Activated CD4-positive, alpha-beta T cell treated with anti-CD3 and anti-CD28 coated beads, Interleukin-2, amount 10 ng/mL, durations not matched to agents 24 days and 14 days (primary cell): Measurements from ENCODE around the gene NME7. TPM values are rescaled to one million over a fixed set of nuclear protein-coding genes. Genes with fewer than 3 reads are reported as not detected.

Source experiments
- DNase-seq: peaks from one replicate; pipeline ENCODE4 v3.0.0; 2022
- H3K27ac Mint-ChIP-seq: one replicate; pipeline ENCODE4 v1.8.0; 2022; ENCODE audit warnings: mild to moderate bottlenecking, mixed read lengths
- H3K27me3 Mint-ChIP-seq: one replicate; pipeline ENCODE4 v1.8.0; 2022; ENCODE audit warnings: mixed read lengths
- H3K36me3 Mint-ChIP-seq: one replicate; pipeline ENCODE4 v1.8.0; 2022; ENCODE audit warnings: low read depth, mild to moderate bottlenecking, mixed read lengths
- H3K4me1 Mint-ChIP-seq: one replicate; pipeline ENCODE4 v1.8.0; 2021; ENCODE audit warnings: mixed read lengths
- H3K4me3 Mint-ChIP-seq: one replicate; pipeline ENCODE4 v1.8.0; 2022; ENCODE audit warnings: mild to moderate bottlenecking, moderate library complexity, mixed read lengths
- H3K9me3 Mint-ChIP-seq: one replicate; pipeline ENCODE4 v1.8.0; 2021; ENCODE audit warnings: mixed read lengths
- intact Hi-C: fragments of 100-400 bp; cut with micrococcal nuclease; formaldehyde crosslinking; loops from one replicate; pipeline ENCODE4 v1.15.1; 2023
- total RNA-seq: library from RNA; stranded (reverse); gene quantifications from 2 replicates; pipeline ENCODE4 v1.2.3, GENCODE V29; 2022

Gene NME7
- total RNA-seq, 1 donor from 2014 or later, result 10.6 TPM

GRCh38 chr1:169266133-169266532 is 101.5 kb downstream of the NME7 start:
- H3K36me3 Mint-ChIP-seq, result peaks cover 2% of the 10 kb centered on the region
- H3K27me3 Mint-ChIP-seq, result no peaks in the 10 kb centered on the region
- no peak overlapping the region for H3K4me3 Mint-ChIP-seq
- H3K9me3 Mint-ChIP-seq, result peaks cover 18% of the 10 kb centered on the region
- intact Hi-C loops, result no loop called here
- peaks cover 1% of the 10 kb centered on the region for H3K4me1 Mint-ChIP-seq
- DNase-seq, result no peak
- H3K27ac Mint-ChIP-seq, result no peak overlapping the region

- Mint-ChIP-seq H3K27ac (no peak overlapping the region), H3K27me3 (no peaks in the 10 kb centered on the region), H3K4me3 (no peak overlapping the region), H3K36me3 (peaks cover 5% of the 10 kb centered on the region), H3K9me3 (peaks cover 22% of the 10 kb centered on the region), H3K4me1 (no peaks in the 10 kb centered on the region)
- intact Hi-C loops, result no loop called here
- no peak for DNase-seq
Measured at GRCh38 chr1:169263059-169263458, 104.5 kb downstream of the NME7 start.

GRCh38 chr1:169261884-169262283 is 105.7 kb downstream of the NME7 start:
- Mint-ChIP-seq H3K27me3 (no peaks in the 10 kb centered on the region), H3K4me1 (no peaks in the 10 kb centered on the region), H3K36me3 (peaks cover 10% of the 10 kb centered on the region), H3K4me3 (no peak overlapping the region), H3K9me3 (peaks cover 22% of the 10 kb centered on the region), H3K27ac (no peak overlapping the region)
- intact Hi-C loops, result no loop called here
- no peak for DNase-seq

GRCh38 chr1:169260478-169261151 is 107.0 kb downstream of the NME7 start:
- Mint-ChIP-seq H3K27me3 (no peaks in the 10 kb centered on the region), H3K36me3 (peaks cover 10% of the 10 kb centered on the region), H3K27ac (no peak overlapping the region), H3K4me1 (no peaks in the 10 kb centered on the region), H3K4me3 (no peak overlapping the region), H3K9me3 (peaks cover 19% of the 10 kb centered on the region)
- no peak for DNase-seq
- intact Hi-C loops, result no loop called here

- no peak for DNase-seq
- intact Hi-C loops, result no loop called here
- peaks cover 12% of the 10 kb centered on the region for H3K9me3 Mint-ChIP-seq
- H3K27me3 Mint-ChIP-seq, result no peaks in the 10 kb centered on the region
- H3K4me3 Mint-ChIP-seq, result no peak overlapping the region
- peaks cover 10% of the 10 kb centered on the region for H3K36me3 Mint-ChIP-seq
- no peaks in the 10 kb centered on the region for H3K4me1 Mint-ChIP-seq
- H3K27ac Mint-ChIP-seq, result no peak overlapping the region
Measured at GRCh38 chr1:169259816-169260215, 107.8 kb downstream of the NME7 start.

GRCh38 chr1:169250795-169251194 is 116.8 kb downstream of the NME7 start:
- Mint-ChIP-seq H3K9me3 (no peaks in the 10 kb centered on the region), H3K4me1 (no peaks in the 10 kb centered on the region), H3K27me3 (no peaks in the 10 kb centered on the region), H3K36me3 (no peaks in the 10 kb centered on the region), H3K27ac (no peak overlapping the region), H3K4me3 (no peak overlapping the region)
- DNase-seq, result no peak
- intact Hi-C loops, result no loop called here

- no peaks in the 10 kb centered on the region for H3K9me3 Mint-ChIP-seq
Measured at GRCh38 chr1:169250022-169250421, 117.6 kb downstream of the NME7 start.

GRCh38 chr1:169249611-169250010 is 118.0 kb downstream of the NME7 start:
- Mint-ChIP-seq H3K9me3 (no peaks in the 10 kb centered on the region), H3K27me3 (no peaks in the 10 kb centered on the region), H3K36me3 (no peaks in the 10 kb centered on the region), H3K27ac (no peak overlapping the region), H3K4me3 (no peak overlapping the region), H3K4me1 (no peaks in the 10 kb centered on the region)
- intact Hi-C loops, result no loop called here
- DNase-seq, result no peak

More at GRCh38 chr1:169250022-169250421, 117.6 kb downstream of the NME7 start:
- Mint-ChIP-seq H3K4me1 (no peaks in the 10 kb centered on the region), H3K27me3 (no peaks in the 10 kb centered on the region), H3K27ac (no peak overlapping the region), H3K4me3 (no peak overlapping the region), H3K36me3 (no peaks in the 10 kb centered on the region)
- no peak for DNase-seq
- intact Hi-C loops, result no loop called here

- no peaks in the 10 kb centered on the region for H3K27me3 Mint-ChIP-seq
Measured at GRCh38 chr1:169245706-169246105, 121.9 kb downstream of the NME7 start.

GRCh38 chr1:169240449-169241232 is 127.0 kb downstream of the NME7 start:
- no peaks in the 10 kb centered on the region for H3K4me1 Mint-ChIP-seq
- no peaks in the 10 kb centered on the region for H3K36me3 Mint-ChIP-seq
- H3K4me3 Mint-ChIP-seq, result no peak overlapping the region
- H3K27me3 Mint-ChIP-seq, result no peaks in the 10 kb centered on the region
- no peak overlapping the region for H3K27ac Mint-ChIP-seq
- intact Hi-C loops, result no loop called here
- H3K9me3 Mint-ChIP-seq, result no peaks in the 10 kb centered on the region
- DNase-seq, result no peak

More at GRCh38 chr1:169245706-169246105, 121.9 kb downstream of the NME7 start:
- DNase-seq, result no peak
- Mint-ChIP-seq H3K4me1 (no peaks in the 10 kb centered on the region), H3K36me3 (no peaks in the 10 kb centered on the region), H3K9me3 (no peaks in the 10 kb centered on the region), H3K4me3 (no peak overlapping the region), H3K27ac (no peak overlapping the region)
- intact Hi-C loops, result no loop called here

- no peaks in the 10 kb centered on the region for H3K36me3 Mint-ChIP-seq
- H3K4me1 Mint-ChIP-seq, result no peaks in the 10 kb centered on the region
- intact Hi-C loops, result no loop called here
- H3K9me3 Mint-ChIP-seq, result no peaks in the 10 kb centered on the region
- DNase-seq, result no peak
- H3K27me3 Mint-ChIP-seq, result no peaks in the 10 kb centered on the region
- H3K4me3 Mint-ChIP-seq, result no peak overlapping the region
- no peak overlapping the region for H3K27ac Mint-ChIP-seq
Measured at GRCh38 chr1:169236880-169237279, 130.7 kb downstream of the NME7 start.

- intact Hi-C loops, result no loop called here
- H3K27me3 Mint-ChIP-seq, result no peaks in the 10 kb centered on the region
- H3K9me3 Mint-ChIP-seq, result no peaks in the 10 kb centered on the region
- no peak overlapping the region for H3K4me3 Mint-ChIP-seq
- H3K27ac Mint-ChIP-seq, result no peak overlapping the region
- no peaks in the 10 kb centered on the region for H3K4me1 Mint-ChIP-seq
- DNase-seq, result no peak
- H3K36me3 Mint-ChIP-seq, result no peaks in the 10 kb centered on the region
Measured at GRCh38 chr1:169236143-169236542, 131.5 kb downstream of the NME7 start.

GRCh38 chr1:169235568-169235967 is 132.0 kb downstream of the NME7 start:
- H3K36me3 Mint-ChIP-seq, result no peaks in the 10 kb centered on the region
- H3K27me3 Mint-ChIP-seq, result no peaks in the 10 kb centered on the region
- H3K4me3 Mint-ChIP-seq, result no peak overlapping the region
- H3K4me1 Mint-ChIP-seq, result no peaks in the 10 kb centered on the region
- no peaks in the 10 kb centered on the region for H3K9me3 Mint-ChIP-seq
- DNase-seq, result no peak
- H3K27ac Mint-ChIP-seq, result no peak overlapping the region
- intact Hi-C loops, result no loop called here

- H3K27me3 Mint-ChIP-seq, result no peaks in the 10 kb centered on the region
- no peaks in the 10 kb centered on the region for H3K9me3 Mint-ChIP-seq
- no peaks in the 10 kb centered on the region for H3K36me3 Mint-ChIP-seq
- no peak overlapping the region for H3K4me3 Mint-ChIP-seq
- intact Hi-C loops, result no loop called here
- H3K27ac Mint-ChIP-seq, result no peak overlapping the region
- DNase-seq, result no peak
- H3K4me1 Mint-ChIP-seq, result no peaks in the 10 kb centered on the region
Measured at GRCh38 chr1:169234780-169235179, 132.8 kb downstream of the NME7 start.
